ENCODE data around the gene DNMT3B. TPM values are rescaled to one million over a fixed set of nuclear protein-coding genes. Genes with fewer than 3 reads are reported as not detected.
"Not testable (repeated sequence)": the region's sequence is repeated elsewhere in the genome, so short reads cannot be mapped to it uniquely, and the experiment has no call there.

The DNMT3B gene
- total RNA-seq, 4 donors from 2014 or later, result 0.47 to 2.3 (median 0.81) TPM; not detected in 1

DNA sequence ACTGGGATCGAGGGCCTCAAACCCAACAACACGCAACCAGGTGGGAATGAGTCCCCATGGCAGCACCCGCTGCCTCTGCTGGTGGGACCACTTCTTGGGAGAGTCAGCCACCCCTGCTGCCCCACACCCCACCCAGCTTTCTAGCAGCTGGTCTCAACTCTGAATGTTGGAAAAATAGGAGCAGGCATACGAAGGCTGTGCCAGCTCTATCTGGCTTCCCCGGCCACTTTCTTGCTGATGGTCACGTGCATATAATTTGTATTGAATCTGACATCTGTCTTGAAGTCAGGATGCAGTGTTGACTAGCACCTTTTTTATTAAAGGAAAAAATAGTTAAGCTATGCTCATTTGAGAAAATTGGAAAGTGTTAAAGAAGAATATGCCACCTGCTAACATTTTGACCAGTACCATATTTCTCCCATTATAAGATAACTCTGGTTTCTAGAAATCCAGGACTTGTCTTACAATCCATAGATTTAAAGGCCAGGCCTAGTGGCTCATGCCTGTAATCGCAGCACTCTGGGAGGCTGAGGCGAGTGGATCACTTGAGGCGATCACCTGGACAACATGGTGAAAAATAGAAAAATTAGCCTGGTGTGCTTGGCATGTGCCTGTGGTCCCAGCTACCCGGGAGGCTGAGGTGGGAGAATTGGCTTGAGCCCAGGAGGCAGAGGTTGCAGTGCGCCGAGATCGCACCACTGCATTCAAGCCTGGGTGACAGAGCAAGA lies 30.7 kb downstream of the DNMT3B start:
- no peak overlapping the region for H3K27ac ChIP-seq
- ATAC-seq, result no peak
- no peaks in the 10 kb centered on the region for H3K27me3 ChIP-seq
- peaks cover 0 to 22% of the 10 kb centered on the region in 2 donors for H3K36me3 ChIP-seq
- 78% methylated on average over 7 to 11 of the region's 13 CpGs for WGBS, 2 donors (ENCODE audit: low coverage in 1 of 2)
- no peaks in the 10 kb centered on the region for H3K9me3 ChIP-seq
- no peak overlapping the region for H3K4me3 ChIP-seq
- TF ChIP-seq POLR2AphosphoS5 (IDR thresholded peaks at IDR 0.05), result no peak
- no peak for TF ChIP-seq POLR2A (IDR thresholded peaks at IDR 0.05)
- no peaks in the 10 kb centered on the region for H3K4me1 ChIP-seq

GRCh38 chr20:32796383-32796948 lies 34.3 kb downstream of the DNMT3B start:
- no peak overlapping the region for H3K27ac ChIP-seq
- H3K4me3 ChIP-seq, result no peak overlapping the region
- no peaks in the 10 kb centered on the region for H3K9me3 ChIP-seq
- no peak for ATAC-seq
- 73% methylated on average over 3 of the region's 3 CpGs; no CpG with 5 or more reads in 1 of the 2 donors for WGBS, 2 donors (ENCODE audit: low coverage in 1 of 2)
- H3K36me3 ChIP-seq, result peaks cover 0 to 44% of the 10 kb centered on the region in 2 donors
- no peaks in the 10 kb centered on the region for H3K4me1 ChIP-seq
- no peak for TF ChIP-seq CTCF (IDR thresholded peaks at IDR 0.05)
- TF ChIP-seq POLR2A (IDR thresholded peaks at IDR 0.05), result no peak
- no peak for TF ChIP-seq POLR2AphosphoS5 (IDR thresholded peaks at IDR 0.05)
- TF ChIP-seq EP300 (IDR thresholded peaks at IDR 0.05), result no peak
- H3K27me3 ChIP-seq, result no peaks in the 10 kb centered on the region

GRCh38 chr20:32796981-32797451 lies 34.8 kb downstream of the DNMT3B start:
- no peaks in the 10 kb centered on the region for H3K9me3 ChIP-seq
- H3K27me3 ChIP-seq, result no peaks in the 10 kb centered on the region
- H3K4me3 ChIP-seq, result no peak overlapping the region
- TF ChIP-seq EP300 (IDR thresholded peaks at IDR 0.05) (no peak), POLR2AphosphoS5 (IDR thresholded peaks at IDR 0.05) (no peak)
- no peak for ATAC-seq
- 75 to 100% methylated on average over 2 to 3 of the region's 10 CpGs for WGBS, 2 donors (ENCODE audit: low coverage in 1 of 2)
- no peak overlapping the region for H3K27ac ChIP-seq
- peaks cover 0 to 49% of the 10 kb centered on the region in 2 donors for H3K36me3 ChIP-seq
- H3K4me1 ChIP-seq, result no peaks in the 10 kb centered on the region

GRCh38 chr20:32797571-32797970 lies 35.4 kb downstream of the DNMT3B start:
- not testable (repeated sequence) for ATAC-seq, H3K27me3 ChIP-seq, H3K27ac ChIP-seq, H3K9me3 ChIP-seq, H3K4me3 ChIP-seq, H3K4me1 ChIP-seq
- peaks cover 0 to 55% of the 10 kb centered on the region in 2 donors for H3K36me3 ChIP-seq
- WGBS, 2 donors (ENCODE audit: low coverage in 1 of 2), result 96% methylated on average over 5 of the region's 5 CpGs

DNA sequence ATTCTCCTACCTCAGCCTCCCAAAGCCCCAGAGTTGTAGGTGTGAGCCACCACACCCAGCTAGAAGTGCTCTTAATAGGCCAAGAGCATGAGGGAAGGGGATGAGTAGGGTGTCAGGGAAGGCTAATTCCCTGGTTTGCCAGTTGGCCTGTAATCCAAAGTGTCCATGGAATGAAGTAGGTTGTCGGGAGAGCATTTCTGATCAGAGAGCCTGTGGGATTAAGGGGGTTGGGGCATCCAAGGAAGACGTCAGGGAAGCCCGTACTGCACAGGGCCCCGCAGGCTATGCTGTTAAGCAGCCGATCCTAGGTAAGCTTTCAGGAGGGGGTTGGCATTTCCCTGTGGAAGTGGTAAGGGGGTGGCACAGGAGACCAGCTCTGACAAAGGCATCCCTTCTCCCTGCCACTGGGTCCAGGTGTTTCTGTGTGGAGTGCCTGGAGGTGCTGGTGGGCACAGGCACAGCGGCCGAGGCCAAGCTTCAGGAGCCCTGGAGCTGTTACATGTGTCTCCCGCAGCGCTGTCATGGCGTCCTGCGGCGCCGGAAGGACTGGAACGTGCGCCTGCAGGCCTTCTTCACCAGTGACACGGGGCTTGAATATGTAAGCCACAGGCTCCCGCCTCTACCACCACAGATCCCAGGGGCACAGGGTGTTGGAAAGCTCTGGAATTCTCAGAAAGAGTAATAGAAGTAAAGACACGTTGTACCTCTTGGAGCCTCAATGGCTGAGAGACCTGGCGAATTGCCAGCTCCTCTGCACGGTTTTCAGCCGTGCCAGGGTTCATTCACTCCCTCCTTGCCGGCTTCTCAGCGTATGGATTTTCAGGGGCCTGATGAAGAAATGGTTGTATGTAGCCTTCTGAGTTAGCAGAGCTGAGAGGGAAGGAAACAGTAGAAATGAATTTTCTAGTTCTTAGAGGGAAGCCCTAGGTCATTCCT lies 36.1 kb downstream of the DNMT3B start:
- ATAC-seq, result no peak
- H3K36me3 ChIP-seq, result peaks cover 0 to 62% of the 10 kb centered on the region in 2 donors
- H3K27me3 ChIP-seq, result no peaks in the 10 kb centered on the region
- WGBS, 2 donors (ENCODE audit: low coverage in 1 of 2), result 63 to 67% methylated on average over 10 to 13 of the region's 23 CpGs
- H3K27ac ChIP-seq, result no peak overlapping the region
- no peaks in the 10 kb centered on the region for H3K4me1 ChIP-seq
- no peak overlapping the region for H3K4me3 ChIP-seq
- no peaks in the 10 kb centered on the region for H3K9me3 ChIP-seq
- TF ChIP-seq POLR2AphosphoS5 (IDR thresholded peaks at IDR 0.05) (no peak), EP300 (IDR thresholded peaks at IDR 0.05) (no peak), POLR2A (IDR thresholded peaks at IDR 0.05) (no peak), CTCF (IDR thresholded peaks at IDR 0.05) (no peak)

DNA sequence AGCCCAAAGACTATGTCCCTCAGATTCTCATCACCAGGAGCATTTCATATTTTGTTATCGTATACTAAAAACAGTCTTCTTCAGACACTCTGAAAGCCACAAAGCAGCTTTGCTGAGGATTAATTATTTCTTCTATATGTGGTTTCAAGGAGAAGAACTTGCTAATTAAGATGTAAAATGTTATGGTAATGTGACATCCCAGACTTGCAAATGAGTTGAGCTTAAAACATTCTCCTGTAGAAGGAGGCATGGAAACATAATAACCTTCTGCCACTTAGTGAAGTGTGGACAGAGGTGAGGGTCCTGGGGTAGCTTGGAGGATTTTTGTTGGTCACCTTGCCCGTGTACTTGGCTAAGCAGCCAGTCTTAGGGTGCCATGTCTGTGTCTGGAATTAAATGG lies 40.9 kb downstream of the DNMT3B start:
- Histone ChIP-seq H3K4me3 (no peak overlapping the region), H3K27ac (no peak overlapping the region), H3K27me3 (no peaks in the 10 kb centered on the region), H3K9me3 (no peaks in the 10 kb centered on the region), H3K36me3 (peaks cover 0 to 57% of the 10 kb centered on the region in 2 donors), H3K4me1 (no peaks in the 10 kb centered on the region)
- whole genome bisulfite sequencing, 2 donors (ENCODE audit: low coverage in 1 of 2), result 100% methylated on average over 1 to 2 of the region's 2 CpGs
- no peak for TF ChIP-seq EP300 (IDR thresholded peaks at IDR 0.05)
- no peak for TF ChIP-seq CTCF (IDR thresholded peaks at IDR 0.05)
- no peak for TF ChIP-seq POLR2A (IDR thresholded peaks at IDR 0.05)
- no peak for TF ChIP-seq POLR2AphosphoS5 (IDR thresholded peaks at IDR 0.05)
- ATAC-seq, result no peak

All from gastroesophageal sphincter (tissue), 4 donors.